Putamen (tissue), 1 donor: ENCODE data around the gene SREBF1.

ENCODE experiments used
- DNase-seq: peaks from one replicate; pipeline ENCODE4 v3.0.0-alpha.2; 2016; ENCODE audit warnings: low spot score

Gene SREBF1

GRCh38 chr17:17857496-17857895 lies 20.7 kb upstream of the SREBF1 start:
- DNase-seq: no peak

GRCh38 chr17:17856386-17856785 lies 19.6 kb upstream of the SREBF1 start:
- DNase-seq: no peak

DNA sequence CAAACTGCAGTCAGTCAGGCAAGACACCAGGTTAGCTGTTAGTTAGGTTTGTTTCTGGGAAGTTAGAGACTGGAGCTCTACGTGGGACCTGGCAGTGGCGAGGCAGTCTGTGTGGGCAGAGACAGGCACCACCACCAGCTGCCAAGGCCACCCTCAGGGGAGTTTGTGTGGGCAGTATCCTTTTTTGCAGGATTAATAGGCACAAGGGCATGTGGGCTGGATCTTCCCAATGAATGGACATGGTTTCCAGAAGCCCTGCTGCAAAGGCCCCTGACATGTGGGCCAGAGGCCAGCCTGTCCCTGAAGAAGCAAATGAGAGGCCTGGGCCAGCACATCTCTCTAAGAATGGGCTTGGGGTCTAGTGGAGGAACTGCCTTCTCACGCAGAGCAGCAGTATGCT lies 19.2 kb upstream of the SREBF1 start:
- DNase-seq: no peak

GRCh38 chr17:17853811-17854447 lies 17.1 kb upstream of the SREBF1 start:
- DNase-seq: no peak

DNA sequence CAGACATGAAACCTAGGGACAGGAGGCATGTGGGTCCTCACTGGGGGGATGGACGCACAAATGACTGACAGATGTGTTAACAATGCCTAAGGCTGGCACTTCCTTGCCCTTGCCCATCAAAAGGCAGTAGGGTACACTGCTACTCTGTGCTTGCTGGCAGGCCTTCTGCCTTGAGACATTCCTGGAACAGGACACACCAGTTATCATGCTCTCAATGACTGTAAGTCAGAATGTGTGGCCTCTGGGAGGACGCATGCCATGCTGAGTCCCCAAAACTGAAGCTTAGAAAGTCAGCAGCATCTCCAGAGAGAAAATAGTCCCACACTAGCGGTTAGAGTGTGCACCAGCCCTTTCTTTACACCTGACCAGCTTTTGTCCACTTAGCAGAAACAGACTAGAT lies 16.1 kb upstream of the SREBF1 start:
- DNase-seq: no peak

DNA sequence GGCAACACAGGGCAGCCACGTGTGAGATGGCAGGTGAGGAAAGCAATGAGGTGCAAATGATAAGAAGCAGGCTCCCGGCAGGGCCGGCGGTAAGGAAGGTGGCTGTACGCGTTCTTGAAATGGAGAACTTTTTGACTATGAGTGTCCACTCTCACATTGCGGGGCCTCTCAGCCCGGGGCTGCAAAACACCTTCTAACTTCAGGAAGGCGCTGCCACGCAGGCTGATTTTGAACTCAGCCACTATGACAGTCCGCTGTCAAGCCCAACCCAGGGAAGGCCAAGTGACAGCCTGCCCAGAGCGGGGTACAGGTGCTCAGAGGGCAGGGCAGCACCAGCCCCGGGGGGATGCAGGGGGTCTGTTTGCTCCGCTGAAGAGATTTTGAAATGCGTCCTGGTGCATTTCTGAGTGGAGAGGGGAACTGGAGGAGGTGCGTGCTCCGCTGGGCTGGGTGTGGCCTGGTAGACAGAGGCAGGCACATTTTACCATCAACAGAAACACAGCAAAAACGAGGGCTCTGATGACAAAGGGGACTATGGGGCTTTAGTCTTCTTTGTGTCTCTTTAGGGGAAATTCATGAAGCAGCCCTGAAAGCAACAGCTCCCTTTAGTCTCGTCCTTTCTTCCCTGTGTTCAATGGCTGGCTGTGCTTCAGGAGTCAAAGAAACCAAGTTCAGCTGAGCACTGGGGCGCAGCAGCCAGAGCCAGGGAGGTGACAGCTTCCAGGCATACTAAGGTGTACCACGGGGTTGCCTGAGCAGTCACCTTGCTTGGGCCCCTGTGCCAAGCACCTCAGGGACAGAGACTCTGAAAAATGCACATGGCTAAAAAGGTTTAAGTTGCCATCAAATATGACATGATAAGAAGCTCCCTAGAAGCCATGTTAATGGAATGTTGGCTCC lies 14.6 kb upstream of the SREBF1 start:
- no peak for DNase-seq

GRCh38 chr17:17849845-17850373 lies 13.1 kb upstream of the SREBF1 start:
- DNase-seq: no peak

- no peak for DNase-seq
These were observed 12.5 kb upstream of the SREBF1 start for GRCh38 chr17:17849147-17849820.

DNA sequence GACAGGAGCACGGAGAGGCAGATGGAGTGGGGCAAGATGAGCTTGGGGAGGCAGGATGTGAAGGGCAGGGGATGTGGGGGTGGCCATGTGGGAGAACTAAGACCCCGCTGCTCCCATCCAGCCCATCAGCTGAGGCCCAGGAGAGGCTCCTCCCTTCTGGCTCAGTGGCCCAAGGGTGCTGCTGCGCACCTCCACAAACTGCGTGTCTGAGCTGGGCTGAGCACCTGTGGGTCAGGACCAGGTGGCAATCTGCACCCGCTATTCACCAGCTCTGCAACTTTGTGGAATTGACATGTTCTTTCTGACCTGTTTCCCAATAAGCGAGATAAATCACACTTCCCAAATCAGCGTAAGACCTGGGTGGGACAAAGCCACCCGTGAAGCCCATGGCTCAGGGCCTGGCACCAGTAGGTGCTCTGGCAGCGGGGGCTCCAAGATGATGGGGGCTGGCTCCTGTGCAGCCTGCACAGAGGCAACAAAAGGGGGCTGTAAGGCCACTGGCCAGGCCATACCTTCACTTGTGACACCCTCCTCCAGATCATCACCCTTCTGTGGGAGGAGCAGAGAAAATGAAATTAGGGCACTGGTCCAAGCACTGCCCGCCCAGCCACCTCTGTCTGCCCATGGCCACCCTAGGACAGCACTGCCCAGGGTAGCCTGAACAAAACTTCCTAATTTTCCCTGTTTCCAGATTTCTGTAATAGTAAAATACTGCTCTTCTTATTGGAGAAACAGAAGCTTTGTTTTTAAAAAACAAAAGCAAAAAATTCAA lies 11.7 kb upstream of the SREBF1 start:
- DNase-seq: no peak

DNA sequence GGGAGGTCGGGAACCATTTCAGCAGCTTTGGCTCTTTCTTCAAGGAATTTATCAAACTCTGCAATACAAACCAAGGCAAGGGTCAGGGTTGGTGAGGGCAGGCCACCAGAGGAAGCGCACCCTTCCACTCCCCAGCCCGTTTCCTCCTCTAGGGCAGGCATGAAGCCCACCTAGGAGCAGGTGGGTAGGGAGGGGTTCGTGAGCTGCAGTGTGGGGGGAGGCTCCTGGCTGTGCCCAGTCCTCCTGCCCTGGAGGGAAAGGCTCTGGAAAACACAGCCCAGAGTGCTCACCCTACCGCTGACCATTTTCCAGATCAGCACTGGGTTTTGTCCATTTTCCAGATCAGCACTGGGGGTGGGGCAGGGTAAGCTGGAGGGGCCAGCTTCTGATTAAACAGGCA lies 10.9 kb upstream of the SREBF1 start:
- DNase-seq: no peak

DNA sequence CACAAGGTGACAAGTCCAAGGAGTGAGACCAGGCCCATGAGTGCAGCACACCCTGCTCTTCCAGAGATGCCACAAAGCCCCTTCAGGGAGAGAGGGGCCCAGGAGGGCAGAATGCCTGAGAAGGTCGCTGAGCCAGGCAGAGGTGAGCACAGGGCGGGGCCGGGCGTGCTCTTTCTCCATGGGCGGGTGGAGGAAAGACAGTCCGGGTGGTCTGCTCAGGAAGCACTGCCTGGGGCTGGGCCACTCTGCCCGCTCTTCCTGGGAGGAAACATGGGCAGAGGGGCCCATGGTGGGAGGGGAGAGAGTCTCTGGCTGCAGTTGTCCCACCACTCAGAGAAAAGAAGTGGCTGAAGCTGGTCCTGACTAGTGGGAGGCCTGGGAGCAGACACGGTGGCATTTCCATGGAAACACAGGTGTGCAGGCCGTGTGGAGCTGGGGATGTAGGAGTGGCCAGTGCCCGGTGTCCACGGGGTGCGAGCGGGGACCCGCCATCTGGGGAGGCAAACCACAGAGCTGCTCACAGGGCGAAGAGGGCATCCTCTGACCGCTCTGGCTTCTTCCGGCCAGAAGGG lies 10.4 kb upstream of the SREBF1 start:
- DNase-seq: no peak

DNA sequence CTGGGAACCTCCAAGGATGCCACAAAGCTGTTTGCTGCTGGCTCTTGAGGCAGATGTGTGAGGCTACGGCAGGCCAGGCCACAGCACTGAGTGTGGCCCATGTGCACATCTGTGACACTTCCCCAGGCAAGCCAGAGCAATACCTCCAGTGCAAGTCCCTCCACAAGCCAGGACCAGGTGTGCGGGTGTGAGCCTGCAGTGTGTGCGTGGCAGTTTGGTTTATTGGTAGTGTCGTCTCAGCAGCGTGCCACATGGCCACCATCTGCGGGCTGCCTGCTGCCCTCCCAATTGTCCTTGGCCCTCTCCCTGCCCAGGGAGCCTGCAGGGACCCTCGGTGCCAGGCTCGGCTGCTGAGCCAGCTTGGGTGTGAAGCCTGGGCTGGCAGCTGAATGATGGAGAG lies 9.9 kb upstream of the SREBF1 start:
- DNase-seq: no peak

DNA sequence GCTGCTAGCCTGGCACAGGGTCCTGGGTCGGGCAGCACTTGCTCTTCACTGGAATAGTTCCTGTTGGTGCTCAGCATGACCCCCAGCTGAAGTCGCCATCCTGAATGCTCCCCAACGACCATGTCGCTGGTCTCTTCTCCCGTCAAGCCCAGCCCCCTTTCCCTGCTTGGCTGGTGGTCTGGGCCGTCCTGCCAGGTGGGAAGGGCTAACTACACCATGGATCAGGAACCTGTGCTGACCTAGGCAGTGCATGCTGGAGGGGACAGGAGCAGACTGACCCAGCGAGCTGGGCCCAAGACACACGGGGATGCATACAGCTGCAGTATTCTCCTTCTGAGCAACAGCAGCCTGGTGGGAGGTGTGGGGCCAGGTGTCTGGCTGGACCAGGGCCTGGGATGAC lies 9.2 kb upstream of the SREBF1 start:
- no peak for DNase-seq

DNA sequence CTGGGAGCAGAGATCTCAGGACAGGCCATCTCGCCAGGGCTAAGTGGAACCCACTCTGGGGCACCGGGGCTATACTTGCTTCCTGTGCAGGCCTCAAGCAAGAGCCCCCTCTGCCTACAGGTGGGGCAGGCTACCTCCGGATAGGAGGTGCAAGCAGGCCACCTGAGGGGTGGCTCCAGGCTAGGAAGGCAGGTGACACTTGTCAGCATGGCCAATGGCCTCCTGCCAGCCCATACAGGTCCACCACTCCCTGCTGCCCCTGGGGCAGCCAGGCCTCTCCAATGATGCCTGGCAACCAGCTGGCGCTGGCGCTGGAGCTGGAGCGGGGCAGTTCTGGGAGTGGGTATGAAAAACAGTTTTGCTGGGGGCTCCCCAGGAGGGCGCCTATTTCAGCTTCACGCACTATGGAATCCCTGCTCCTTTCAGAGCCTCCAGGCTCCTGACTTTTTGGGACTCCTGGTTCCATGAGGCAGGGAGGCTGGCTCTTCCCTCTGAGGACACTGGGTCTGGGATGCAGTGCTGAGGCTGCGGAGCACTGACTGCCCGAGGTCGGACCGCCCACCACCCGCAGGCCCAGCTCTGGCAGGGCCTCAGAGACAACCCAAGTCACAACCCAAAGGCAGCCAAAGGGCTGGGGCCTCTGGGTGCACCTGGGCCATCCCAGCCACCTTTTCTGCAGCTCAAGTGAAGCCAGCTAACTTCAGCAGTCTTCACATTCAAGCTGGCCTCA lies 8.4 kb upstream of the SREBF1 start:
- DNase-seq: no peak

DNA sequence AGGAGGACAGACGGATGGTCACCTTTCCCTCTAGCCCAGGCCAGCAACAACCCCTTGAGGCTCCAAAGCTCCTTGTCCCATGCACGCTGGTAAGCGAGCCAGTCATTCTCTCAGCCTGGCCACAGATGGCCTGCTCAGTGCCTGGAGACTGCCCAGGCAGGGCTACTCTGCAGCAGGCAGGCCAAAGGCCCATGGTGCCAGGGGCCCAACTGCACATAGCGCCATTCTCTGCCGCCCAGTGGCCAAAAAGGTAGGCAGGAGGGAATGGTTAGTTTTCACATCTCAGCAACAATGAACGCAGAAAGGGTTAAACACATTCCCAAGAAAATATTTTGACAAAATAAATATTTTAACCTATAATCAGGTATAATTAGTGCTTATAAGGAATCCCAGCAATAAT lies 7.7 kb upstream of the SREBF1 start:
- DNase-seq: no peak

GRCh38 chr17:17844079-17844478 lies 7.3 kb upstream of the SREBF1 start:
- no peak for DNase-seq

DNA sequence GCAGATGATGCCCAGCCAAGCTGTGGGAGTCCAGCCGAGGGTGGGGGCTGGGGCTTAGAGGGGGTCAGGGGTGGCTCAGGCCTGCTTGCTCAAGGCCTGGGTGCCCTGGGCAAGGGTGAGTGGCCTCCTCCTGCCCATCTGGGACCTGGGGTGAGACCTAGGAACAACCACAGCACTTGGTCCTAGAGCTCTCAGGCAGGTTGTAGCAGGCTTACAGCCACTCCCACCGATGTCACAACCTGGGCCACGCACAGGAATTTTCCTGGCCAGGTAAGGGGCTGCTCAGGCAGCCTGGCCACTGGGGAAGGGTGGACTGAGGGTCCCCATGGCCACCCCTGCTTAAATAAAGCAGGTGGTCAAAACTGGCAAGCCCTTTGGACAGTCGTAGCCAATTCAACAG lies 6.3 kb upstream of the SREBF1 start:
- no peak for DNase-seq

DNA sequence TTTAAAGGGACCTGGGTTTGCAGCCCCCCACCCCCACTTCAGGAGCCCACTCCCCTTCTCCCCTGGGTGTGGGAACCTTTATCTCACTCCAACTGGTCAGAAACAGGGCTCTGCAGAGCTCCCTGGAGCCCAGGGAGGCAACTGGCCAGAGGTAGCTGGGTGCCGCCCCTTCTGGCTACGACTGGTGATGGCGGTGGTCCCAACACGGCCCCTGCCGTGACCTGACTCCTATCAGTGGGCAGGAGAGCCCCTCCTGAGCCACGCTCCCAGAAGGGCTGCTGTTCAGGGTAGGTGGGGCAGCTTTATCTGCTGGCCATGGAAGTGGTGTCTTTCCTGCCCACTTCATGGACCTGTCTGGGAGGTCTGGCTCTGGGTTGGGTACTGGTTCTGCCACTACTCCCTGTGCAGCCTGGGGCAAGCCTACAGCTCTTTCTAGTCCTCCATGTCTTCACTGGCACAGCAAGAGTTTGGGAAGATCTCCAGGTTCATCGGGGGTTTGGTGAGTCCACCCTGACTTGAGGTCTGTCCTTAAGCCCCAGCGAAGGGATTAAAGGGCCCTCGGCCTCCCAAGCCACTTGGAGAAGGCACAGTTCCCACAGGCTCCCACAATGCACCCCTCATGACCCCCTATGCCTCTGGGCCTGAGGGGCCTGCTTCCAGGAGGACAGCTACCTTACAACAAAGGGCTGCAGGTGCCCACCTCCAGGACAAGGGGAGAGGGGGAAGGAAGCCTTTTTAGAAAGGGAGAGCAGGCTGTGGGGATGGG lies 5.5 kb upstream of the SREBF1 start:
- no peak for DNase-seq

- DNase-seq: no peak
These were observed 4.8 kb upstream of the SREBF1 start for GRCh38 chr17:17841601-17842025.
